IMR-90 (cell line): Measurements from ENCODE around the gene CHMP4A. TPM values are rescaled to one million over a fixed set of nuclear protein-coding genes. Genes with fewer than 3 reads are reported as not detected.
A peak's percentile ranks its signal among the peaks of the same experiment; 100 is the strongest.
"Not testable (repeated sequence)": the region's sequence is repeated elsewhere in the genome, so short reads cannot be mapped to it uniquely, and the experiment has no call there.

ENCODE experiments used
- ATAC-seq: fragments of 200-7000 bp; cut with Tn5 transposase; 2 replicates; pipeline ENCODE4 v1.9.1; 2020; ENCODE audit warnings: low read depth, mild to moderate bottlenecking, moderate library complexity
- BruUV-seq: library from RNA; stranded (reverse); fragments of 400-500 nt; replicated peaks from 2 replicates; lab custom pipeline; 2021; lab: Mats Ljungman, UMichigan
- CTCF ChIA-PET: fragments of 300-600 bp; formaldehyde crosslinking; extraction: SDS; loops from one replicate; lab custom pipeline; 2021; ENCODE audit warnings: antibody characterized with exemption; lab: Yijun Ruan, JAX
- POLR2A ChIA-PET: fragments of 300-600 bp; sonication (Branson Sonifier 250); formaldehyde crosslinking; loops from one replicate; lab custom pipeline; 2022; ENCODE audit warnings: antibody characterized with exemption; ENCODE audit not compliant: unreplicated experiment; lab: Charles Lee
- DNase-seq: peaks from one replicate; pipeline ENCODE4 v3.0.0; 2013
- H2AFZ ChIP-seq: replicated peaks from 2 replicates; pipeline ENCODE3; 2013; ENCODE audit warnings: low read length, mild to moderate bottlenecking; ENCODE audit not compliant: poor library complexity
- H2AK5ac ChIP-seq: 2 replicates; pipeline ENCODE4 v1.6.1; 2013; ENCODE audit warnings: low read depth, low read length, inconsistent platforms
- H2AK9ac ChIP-seq: replicated peaks from 2 replicates; pipeline ENCODE3; 2013; ENCODE audit warnings: mild to moderate bottlenecking, low read depth, low read length, moderate library complexity; ENCODE audit not compliant: poor library complexity
- H2BK120ac ChIP-seq: 2 replicates; pipeline ENCODE4 v1.6.1; 2013; ENCODE audit warnings: low read depth, low read length, inconsistent platforms
- H2BK15ac ChIP-seq: 3 replicates; pipeline ENCODE4 v1.6.1; 2013; ENCODE audit warnings: low read depth, low read length, inconsistent platforms
- H2BK20ac ChIP-seq: 2 replicates; pipeline ENCODE4 v1.6.1; 2013; ENCODE audit warnings: low read depth, mild to moderate bottlenecking, inconsistent platforms, low read length, moderate library complexity
- H2BK5ac ChIP-seq: 2 replicates; pipeline ENCODE4 v1.6.1; 2013; ENCODE audit warnings: mild to moderate bottlenecking, low read depth, low read length, inconsistent platforms; ENCODE audit not compliant: poor library complexity, severe bottlenecking
- H3K14ac ChIP-seq: replicated peaks from 2 replicates; pipeline ENCODE4 v1.6.1; 2013; ENCODE audit warnings: low read depth, low read length, inconsistent platforms
- H3K18ac ChIP-seq: 2 replicates; pipeline ENCODE4 v1.6.1; 2013; ENCODE audit warnings: low read depth, low read length, control low read depth
- H3K23ac ChIP-seq: 2 replicates; pipeline ENCODE4 v1.6.1; 2013; ENCODE audit warnings: low read depth, low read length, inconsistent platforms
- H3K27ac ChIP-seq: 2 replicates; pipeline ENCODE4 v1.5.1; 2013; ENCODE audit warnings: mild to moderate bottlenecking, control low read depth, low read length; ENCODE audit not compliant: insufficient read depth
- H3K27me3 ChIP-seq: 2 replicates; pipeline ENCODE4 v1.6.1; 2013; ENCODE audit warnings: low read length; ENCODE audit not compliant: control insufficient read depth, insufficient read depth
- H3K36me3 ChIP-seq: 2 replicates; pipeline ENCODE4 v1.6.1; 2013; ENCODE audit warnings: low read length, mixed read lengths; ENCODE audit not compliant: control insufficient read depth, insufficient read depth
- H3K4ac ChIP-seq: 2 replicates; pipeline ENCODE4 v1.6.1; 2013; ENCODE audit warnings: low read depth, low read length, inconsistent platforms
- H3K4me1 ChIP-seq: 2 replicates; pipeline ENCODE4 v1.6.1; 2013; ENCODE audit warnings: low read length, mixed read lengths; ENCODE audit not compliant: control insufficient read depth, insufficient read depth
- H3K4me2 ChIP-seq: 2 replicates; pipeline ENCODE4 v1.6.1; 2013; ENCODE audit warnings: low read depth, mild to moderate bottlenecking, control low read depth, low read length, moderate library complexity
- H3K4me3 ChIP-seq: 2 replicates; pipeline ENCODE4 v1.5.1; 2013; ENCODE audit warnings: low read depth, mild to moderate bottlenecking, control low read depth, low read length, moderate library complexity; ENCODE audit not compliant: insufficient read depth
- H3K56ac ChIP-seq: 2 replicates; pipeline ENCODE4 v1.6.1; 2013; ENCODE audit warnings: low read length, inconsistent platforms; ENCODE audit not compliant: insufficient read depth; ENCODE audit errors: extremely low read depth
- H3K79me1 ChIP-seq, 2 experiments: 2 replicates each; pipeline ENCODE4 v1.6.1; 2013; ENCODE audit warnings: low read length in 2 of 2, inconsistent platforms in 1 of 2, low read depth in 1 of 2
- H3K9ac ChIP-seq: 2 replicates; pipeline ENCODE4 v1.6.1; 2013; ENCODE audit warnings: low read depth, low read length, control low read depth
- H3K9me1 ChIP-seq: 2 replicates; pipeline ENCODE4 v1.6.1; 2013; ENCODE audit warnings: low read length, inconsistent platforms; ENCODE audit not compliant: insufficient read depth
- H3K9me3 ChIP-seq: 2 replicates; pipeline ENCODE4 v1.6.1; 2013; ENCODE audit warnings: low read length; ENCODE audit not compliant: control insufficient read depth, insufficient read depth
- H4K20me1 ChIP-seq: 2 replicates; pipeline ENCODE4 v1.6.1; 2013; ENCODE audit warnings: low read length, inconsistent platforms; ENCODE audit not compliant: insufficient read depth
- H4K5ac ChIP-seq: 2 replicates; pipeline ENCODE4 v1.6.1; 2013; ENCODE audit warnings: mild to moderate bottlenecking, low read depth, low read length, control low read depth
- H4K8ac ChIP-seq, 2 experiments: 2 replicates each; pipeline ENCODE4 v1.6.1; 2013; ENCODE audit warnings: low read depth in 2 of 2, low read length in 2 of 2, control low read depth in 1 of 2, inconsistent platforms in 1 of 2
- H4K91ac ChIP-seq: 2 replicates; pipeline ENCODE4 v1.6.1; 2013; ENCODE audit warnings: low read depth, low read length, inconsistent platforms; ENCODE audit not compliant: insufficient read depth
- CEBPB ChIP-seq: IDR thresholded peaks from 2 replicates; pipeline ENCODE4 v1.6.1; 2012; ENCODE audit warnings: low read depth, low read length, improper control_type of control experiment
- CHD1 ChIP-seq: IDR thresholded peaks from 2 replicates; pipeline ENCODE4 v1.6.1; 2012; ENCODE audit warnings: low read depth, low read length, improper control_type of control experiment
- FOS ChIP-seq: fragments of 150-350 bp; IDR thresholded peaks from 2 replicates; pipeline ENCODE4 v1.6.1; 2016; ENCODE audit warnings: low read depth, low read length
- MAFK ChIP-seq: IDR thresholded peaks from 2 replicates; pipeline ENCODE4 v1.6.1; 2012; ENCODE audit warnings: low read depth, low read length, improper control_type of control experiment
- RCOR1 ChIP-seq: IDR thresholded peaks from 2 replicates; pipeline ENCODE4 v1.6.1; 2012; ENCODE audit warnings: mild to moderate bottlenecking, low read length, improper control_type of control experiment; ENCODE audit not compliant: insufficient replicate concordance
- WGBS, 2 experiments: methylation state at CpG; one replicate each; pipeline versions ENCODE4 v1.1.5 to v1.1.7; 2013; ENCODE audit warnings: missing lambda C conversion rate in 2 of 2; ENCODE audit not compliant: insufficient read length in 1 of 2; ENCODE audit errors: extremely low coverage in 2 of 2; 5-methylcytosine and 5-hydroxymethylcytosine counted together
- dilution Hi-C: fragments of 300-500 bp; cut with HindIII; formaldehyde crosslinking; loops from one replicate; pipeline ENCODE4 v1.14.3; 2018; ENCODE audit warnings: low sequenced_read_pairs; ENCODE audit not compliant: unreplicated experiment
- in situ Hi-C: fragments of 300-500 bp; cut with MboI; formaldehyde crosslinking; loops from 3 replicates; pipeline ENCODE4 v1.14.3; 2019; ENCODE audit warnings: low sequenced_read_pairs, inconsistent platforms, mixed read lengths
- intact Hi-C: fragments of 100-400 bp; cut with micrococcal nuclease; formaldehyde crosslinking; loops from 2 replicates; pipeline ENCODE4 v1.10.0; 2022
- polyA plus RNA-seq, 3 experiments: library from polyadenylated mRNA; depleted of rRNA; stranded (reverse); fragments of >200 nt; gene quantifications; 2 replicates each; pipeline ENCODE4 v1.2.3, GENCODE V29; 2012; ENCODE audit warnings: low replicate concordance in 1 of 3
- total RNA-seq: library from RNA; depleted of rRNA; stranded (reverse); fragments of >200 nt; gene quantifications from 2 replicates; pipeline ENCODE4 v1.2.3, GENCODE V29; 2012
- TF ChIP-seq, protein P1 (sequence below): conservative IDR thresholded peaks from 2 replicates; pipeline ENCODE4 v1.5.1; 2012; ENCODE audit warnings: mild to moderate bottlenecking, low read depth, low read length, improper control_type of control experiment

The CHMP4A gene
- total and polyA plus RNA-seq, 2 of the 4 experiments (the other 2 are of a cell fraction), result 22.0 to 63.8 TPM

DNA sequence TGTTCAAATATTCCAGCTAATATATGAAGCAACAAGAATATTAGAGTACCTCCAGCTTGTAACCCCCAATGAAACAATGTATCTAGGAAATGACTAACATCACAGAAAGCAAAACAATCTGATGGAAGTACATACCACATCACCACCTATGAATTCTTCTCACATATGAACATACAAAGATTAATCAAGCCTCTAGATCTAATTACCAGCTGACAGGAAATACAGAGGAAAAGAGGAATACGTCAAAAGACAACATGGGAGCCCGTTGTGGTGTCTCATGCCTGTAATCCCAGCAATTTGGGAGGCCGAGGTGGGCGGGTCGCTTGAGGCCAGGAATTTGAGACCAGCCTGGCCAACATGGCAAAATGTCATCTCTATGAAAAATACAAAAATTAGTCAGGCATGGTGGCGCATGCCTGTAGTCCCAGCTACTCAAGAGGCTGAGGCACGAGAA is 11.4 kb upstream of the CHMP4A start:
- Histone ChIP-seq H3K79me1 (peaks cover 9 to 51% of the 10 kb centered on the region in 2 experiments), H2BK120ac (peak overlapping the region; percentile 18; the same call in 1 of the 2 replicates), H3K9ac (no peak overlapping the region), H3K14ac (no peak overlapping the region), H4K5ac (peak overlapping the region; percentile 12; the same call in 1 of the 2 replicates), H2BK20ac (no peak overlapping the region), H3K9me1 (peaks cover 3% of the 10 kb centered on the region; the same call in 1 of the 2 replicates), H3K27ac (peak overlapping the region; percentile 44), H3K4me1 (peaks cover 4% of the 10 kb centered on the region), H2AK9ac (no peak overlapping the region), H4K91ac (0 out of 2 replicates have a peak overlapping the region, but pooled peaks have one; percentile 4), H4K8ac (peak overlapping the region in 1 of 2 experiments; percentile 6; a peak in 1 of 4 replicates), H3K56ac (no peak overlapping the region), H3K9me3 (no peaks in the 10 kb centered on the region), H3K4ac (peak overlapping the region; percentile 53; the same call in 1 of the 2 replicates), H3K18ac (peak overlapping the region; percentile 52; the same call in 1 of the 2 replicates), H3K27me3 (no peaks in the 10 kb centered on the region), H2BK5ac (peak overlapping the region; percentile 73), H2BK15ac (no peak overlapping the region), H3K36me3 (peaks cover 6% of the 10 kb centered on the region; the same call in 1 of the 2 replicates), H3K4me2 (peak overlapping the region; percentile 20; the same call in 1 of the 2 replicates), H2AFZ (no peak overlapping the region), H2AK5ac (peak overlapping the region; percentile 12; the same call in 1 of the 2 replicates), H3K23ac (0 out of 2 replicates have a peak overlapping the region, but pooled peaks have one; percentile 37), H3K4me3 (no peak overlapping the region), H4K20me1 (no peaks in the 10 kb centered on the region; the same call in 1 of the 2 replicates)
- in situ Hi-C loops (no loop called here), intact Hi-C loops (no loop called here), dilution Hi-C loops (no loop called here)
- no peak for TF ChIP-seq MAFK
- no peak for TF ChIP-seq RCOR1
- TF ChIP-seq CHD1, result no peak
- TF ChIP-seq CEBPB, result peak; percentile 70; the same call in 1 of the 2 replicates
- no peak for TF ChIP-seq FOS
- TF ChIP-seq, protein P1, sequence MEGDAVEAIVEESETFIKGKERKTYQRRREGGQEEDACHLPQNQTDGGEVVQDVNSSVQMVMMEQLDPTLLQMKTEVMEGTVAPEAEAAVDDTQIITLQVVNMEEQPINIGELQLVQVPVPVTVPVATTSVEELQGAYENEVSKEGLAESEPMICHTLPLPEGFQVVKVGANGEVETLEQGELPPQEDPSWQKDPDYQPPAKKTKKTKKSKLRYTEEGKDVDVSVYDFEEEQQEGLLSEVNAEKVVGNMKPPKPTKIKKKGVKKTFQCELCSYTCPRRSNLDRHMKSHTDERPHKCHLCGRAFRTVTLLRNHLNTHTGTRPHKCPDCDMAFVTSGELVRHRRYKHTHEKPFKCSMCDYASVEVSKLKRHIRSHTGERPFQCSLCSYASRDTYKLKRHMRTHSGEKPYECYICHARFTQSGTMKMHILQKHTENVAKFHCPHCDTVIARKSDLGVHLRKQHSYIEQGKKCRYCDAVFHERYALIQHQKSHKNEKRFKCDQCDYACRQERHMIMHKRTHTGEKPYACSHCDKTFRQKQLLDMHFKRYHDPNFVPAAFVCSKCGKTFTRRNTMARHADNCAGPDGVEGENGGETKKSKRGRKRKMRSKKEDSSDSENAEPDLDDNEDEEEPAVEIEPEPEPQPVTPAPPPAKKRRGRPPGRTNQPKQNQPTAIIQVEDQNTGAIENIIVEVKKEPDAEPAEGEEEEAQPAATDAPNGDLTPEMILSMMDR, result no peak
- DNase-seq, result peak; percentile 87
- ATAC-seq, result peak; percentile 83
- WGBS, 2 experiments, result 53% methylated on average over 4 of the region's 7 CpGs; no CpG with 5 or more reads in 1 of the 2 experiments
- no TSS peak for BruUV-seq
- ChIA-PET POLR2A (no interaction called here), CTCF (no interaction called here)

- H3K14ac ChIP-seq, H4K20me1 ChIP-seq, H2BK120ac ChIP-seq, CTCF ChIA-PET, H3K4me2 ChIP-seq, H3K4me3 ChIP-seq, H3K56ac ChIP-seq, BruUV-seq, H3K36me3 ChIP-seq, H2AK5ac ChIP-seq, intact Hi-C loops, in situ Hi-C loops, H2AFZ ChIP-seq, H3K9me1 ChIP-seq, H3K4me1 ChIP-seq, DNase-seq, H4K5ac ChIP-seq, H3K27me3 ChIP-seq, POLR2A ChIA-PET, H3K9ac ChIP-seq, H2AK9ac ChIP-seq, H4K91ac ChIP-seq, dilution Hi-C loops, H3K23ac ChIP-seq, H3K18ac ChIP-seq, H3K9me3 ChIP-seq, H2BK20ac ChIP-seq, H2BK15ac ChIP-seq, ATAC-seq, H3K27ac ChIP-seq: not testable (repeated sequence)
- peak overlapping the region in 1 of 2 experiments; percentile 25; a peak in 1 of 4 replicates for H4K8ac ChIP-seq
- 100% methylated on average over 1 of the region's 4 CpGs; no CpG with 5 or more reads in 1 of the 2 experiments for WGBS, 2 experiments
- peak overlapping the region; percentile 23 for H2BK5ac ChIP-seq
- peaks cover 12 to 53% of the 10 kb centered on the region in 2 experiments for H3K79me1 ChIP-seq
- peak overlapping the region; percentile 22; the same call in 1 of the 2 replicates for H3K4ac ChIP-seq
Observed at GRCh38 chr14:24222987-24223386, 9.7 kb upstream of the CHMP4A start.
